ENCODE measurements around the gene NPR1. TPM values are rescaled to one million over a fixed set of nuclear protein-coding genes. Genes with fewer than 3 reads are reported as not detected.
"Not testable (repeated sequence)": the region's sequence is repeated elsewhere in the genome, so short reads cannot be mapped to it uniquely, and the experiment has no call there.

NPR1 gene
- total and polyA plus RNA-seq, 2 experiments from 2014 or later, result 3.7 to 9.0 TPM

GRCh38 chr1:153705484-153705883 lies 27.0 kb downstream of the NPR1 start:
- Histone ChIP-seq H3K27ac (ENCODE audit: low read depth) (no peak overlapping the region), H3K4me1 (ENCODE audit: insufficient read depth) (no peaks in the 10 kb centered on the region), H3K36me3 (ENCODE audit: insufficient read depth) (no peaks in the 10 kb centered on the region), H2AFZ (peak overlapping the region; percentile 80; the same call in 1 of the 2 replicates), H3K27me3 (ENCODE audit: insufficient read depth) (no peaks in the 10 kb centered on the region), H3K9me2 (ENCODE audit: insufficient read depth) (no peaks in the 10 kb centered on the region), H3K79me2 (replicated peaks; ENCODE audit: insufficient read depth) (no peaks in the 10 kb centered on the region), H4K20me1 (replicated peaks; ENCODE audit: insufficient read depth) (no peaks in the 10 kb centered on the region), H3F3A (replicated peaks; ENCODE audit: low read depth) (no peaks in the 10 kb centered on the region), H3K4me3 (no peak overlapping the region), H3K4me2 (no peak overlapping the region)
- Mint-ChIP-seq H3K27ac (no peak overlapping the region), H3K9me3 (no peaks in the 10 kb centered on the region), H3K4me1 (no peaks in the 10 kb centered on the region; the same call in 1 of the 3 replicates), H3K36me3 (ENCODE audit: low read depth) (no peaks in the 10 kb centered on the region), H3K4me3 (no peak overlapping the region), H3K27me3 (ENCODE audit: insufficient read depth, low read depth, poor library complexity) (peaks cover 18% of the 10 kb centered on the region)
- peak; percentile 45 for DNase-seq (ENCODE audit: low spot score)
- no peak for TF ChIP-seq POLR2AphosphoS5 (IDR thresholded peaks at IDR 0.05; ENCODE audit: low read depth)
- TF ChIP-seq ZNF114 (CRISPR knock-in tag; IDR thresholded peaks at IDR 0.05), result no peak
- TF ChIP-seq REST (IDR thresholded peaks at IDR 0.05; ENCODE audit: unreplicated experiment), result no peak
- no peak for TF ChIP-seq EZH2phosphoT487 (IDR thresholded peaks at IDR 0.05; ENCODE audit: unreplicated experiment)
- no peak for TF ChIP-seq STAT1 (IDR thresholded peaks at IDR 0.05; ENCODE audit: unreplicated experiment)
- TF ChIP-seq CTCF (conservative IDR thresholded peaks at IDR 0.05; ENCODE audit: low read depth in 2 of 2), result no peak
- 0 out of 3 replicates have a peak, but pooled peaks have one; percentile 26 for ATAC-seq

- Mint-ChIP-seq H3K27ac (no peak overlapping the region), H3K4me3 (no peak overlapping the region), H3K9me3 (no peaks in the 10 kb centered on the region), H3K36me3 (ENCODE audit: low read depth) (no peaks in the 10 kb centered on the region), H3K4me1 (no peaks in the 10 kb centered on the region; the same call in 1 of the 3 replicates), H3K27me3 (ENCODE audit: insufficient read depth, low read depth, poor library complexity) (peaks cover 7% of the 10 kb centered on the region)
- no peak overlapping the region for H3K4me2 ChIP-seq
- no peak overlapping the region for H3K4me3 ChIP-seq
- TF ChIP-seq CTCF (conservative IDR thresholded peaks at IDR 0.05; ENCODE audit: low read depth in 2 of 2) (no peak), REST (IDR thresholded peaks at IDR 0.05; ENCODE audit: unreplicated experiment) (no peak), NANOG (IDR thresholded peaks at IDR 0.05; ENCODE audit: borderline replicate concordance) (no peak), ZNF331 (CRISPR knock-in tag; IDR thresholded peaks at IDR 0.05; ENCODE audit: low read depth) (no peak)
- H3K36me3 ChIP-seq (ENCODE audit: insufficient read depth), result no peaks in the 10 kb centered on the region
- 0 out of 2 replicates have a peak, but pooled peaks cover 3% of the 10 kb centered on the region for H3F3A ChIP-seq (replicated peaks; ENCODE audit: low read depth)
- H2AFZ ChIP-seq, result peak overlapping the region; percentile 74; the same call in 1 of the 2 replicates
- H3K9me2 ChIP-seq (ENCODE audit: insufficient read depth), result no peaks in the 10 kb centered on the region
- ATAC-seq (no peak), DNase-seq (ENCODE audit: low spot score) (no peak)
- H3K27ac ChIP-seq (ENCODE audit: low read depth), result no peak overlapping the region
- H3K27me3 ChIP-seq (ENCODE audit: insufficient read depth), result no peaks in the 10 kb centered on the region
- H4K20me1 ChIP-seq (replicated peaks; ENCODE audit: insufficient read depth), result no peaks in the 10 kb centered on the region
- no peaks in the 10 kb centered on the region for H3K4me1 ChIP-seq (ENCODE audit: insufficient read depth)
- H3K79me2 ChIP-seq (replicated peaks; ENCODE audit: insufficient read depth), result no peaks in the 10 kb centered on the region
These were observed 32.5 kb downstream of the NPR1 start for GRCh38 chr1:153711026-153711425.

GRCh38 chr1:153716211-153716610 lies 37.7 kb downstream of the NPR1 start:
- H3K27me3 Mint-ChIP-seq (ENCODE audit: insufficient read depth, low read depth, poor library complexity); H3K79me2 ChIP-seq (replicated peaks; ENCODE audit: insufficient read depth); H3K27ac ChIP-seq (ENCODE audit: low read depth); H3K36me3 Mint-ChIP-seq (ENCODE audit: low read depth); H3K4me3 Mint-ChIP-seq; H3K4me1 Mint-ChIP-seq; H3K27ac Mint-ChIP-seq; H3K9me3 Mint-ChIP-seq; H3K4me1 ChIP-seq (ENCODE audit: insufficient read depth); H3K27me3 ChIP-seq (ENCODE audit: insufficient read depth); H3K4me3 ChIP-seq; ATAC-seq; H3K36me3 ChIP-seq (ENCODE audit: insufficient read depth); H4K20me1 ChIP-seq (replicated peaks; ENCODE audit: insufficient read depth); DNase-seq (ENCODE audit: low spot score); H3F3A ChIP-seq (replicated peaks; ENCODE audit: low read depth); H2AFZ ChIP-seq; H3K9me2 ChIP-seq (ENCODE audit: insufficient read depth); H3K4me2 ChIP-seq: not testable (repeated sequence)

All from GM23338 (cell line).